Activated CD8-positive, alpha-beta memory T cell treated with anti-CD3 and anti-CD28 coated beads, Interleukin-2, amount 50 U/mL, for 1 hour (primary cell): ENCODE data around the gene PTPRN2.
"Not testable (repeated sequence)": the region's sequence is repeated elsewhere in the genome, so short reads cannot be mapped to it uniquely, and the experiment has no call there.

ENCODE experiments used
- DNase-seq: peaks from one replicate; pipeline ENCODE4 v3.0.0-alpha.2; 2020; ENCODE audit errors: extremely low read depth

Gene PTPRN2

DNA sequence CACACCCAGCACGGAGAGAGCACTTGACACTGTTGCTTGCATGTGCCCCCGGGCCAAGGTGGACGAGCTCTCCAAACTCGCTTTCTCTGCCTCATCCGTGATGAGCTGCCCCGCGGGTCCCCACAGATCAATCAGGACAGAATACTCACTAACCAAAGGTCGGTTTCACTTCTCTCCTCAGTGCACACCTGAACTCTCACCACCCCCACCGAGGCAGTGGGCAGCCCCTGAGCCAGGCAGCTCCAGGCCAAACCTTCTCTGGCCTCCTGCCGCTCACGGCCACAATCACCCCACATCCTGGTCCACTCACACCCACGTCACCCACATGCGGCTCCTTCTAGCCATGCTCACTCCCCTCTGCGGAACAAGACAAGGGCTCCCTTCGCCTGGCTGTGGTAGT lies 806.9 kb downstream of the PTPRN2 start:
- no peak for DNase-seq

DNA sequence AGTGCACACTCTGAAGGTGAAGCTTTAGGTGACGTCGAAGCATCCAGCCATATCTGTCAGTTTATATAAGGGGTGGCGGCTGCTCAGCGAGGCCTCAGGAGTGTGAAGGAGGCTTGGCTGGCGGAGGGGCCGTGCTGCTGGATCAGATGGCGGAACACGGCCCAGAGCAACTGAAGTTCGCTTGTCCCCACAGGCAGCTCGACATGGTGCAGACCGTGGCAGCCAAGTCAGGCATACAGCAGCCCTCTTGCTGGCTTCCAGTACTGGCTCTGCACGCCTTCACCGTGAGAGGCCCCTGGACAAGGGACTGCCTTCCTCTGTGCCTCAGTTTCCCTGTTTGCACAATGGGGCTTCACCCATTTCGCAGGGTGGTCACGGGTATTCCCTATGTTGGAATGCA lies 807.3 kb downstream of the PTPRN2 start:
- DNase-seq, result no peak

DNA sequence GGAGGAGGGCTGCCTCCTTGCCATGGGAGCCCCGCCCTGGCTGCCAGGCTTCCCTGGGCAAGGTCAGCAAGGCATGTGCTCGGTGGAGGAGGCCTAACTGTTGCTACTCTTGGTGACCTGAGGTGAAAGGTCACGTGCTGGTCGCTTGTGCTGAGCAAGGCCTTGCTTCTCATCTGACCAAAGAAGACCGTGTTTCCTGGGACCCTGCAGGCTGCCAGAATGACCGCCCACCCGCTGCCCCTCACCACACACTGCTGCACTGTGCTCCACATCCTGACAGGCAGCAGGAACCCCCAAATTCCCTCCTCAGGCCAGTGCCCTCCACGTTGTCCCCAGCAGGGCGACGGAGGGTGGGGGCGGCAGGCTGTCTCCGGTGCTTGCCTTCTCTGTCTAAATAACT lies 808.4 kb downstream of the PTPRN2 start:
- no peak for DNase-seq

DNA sequence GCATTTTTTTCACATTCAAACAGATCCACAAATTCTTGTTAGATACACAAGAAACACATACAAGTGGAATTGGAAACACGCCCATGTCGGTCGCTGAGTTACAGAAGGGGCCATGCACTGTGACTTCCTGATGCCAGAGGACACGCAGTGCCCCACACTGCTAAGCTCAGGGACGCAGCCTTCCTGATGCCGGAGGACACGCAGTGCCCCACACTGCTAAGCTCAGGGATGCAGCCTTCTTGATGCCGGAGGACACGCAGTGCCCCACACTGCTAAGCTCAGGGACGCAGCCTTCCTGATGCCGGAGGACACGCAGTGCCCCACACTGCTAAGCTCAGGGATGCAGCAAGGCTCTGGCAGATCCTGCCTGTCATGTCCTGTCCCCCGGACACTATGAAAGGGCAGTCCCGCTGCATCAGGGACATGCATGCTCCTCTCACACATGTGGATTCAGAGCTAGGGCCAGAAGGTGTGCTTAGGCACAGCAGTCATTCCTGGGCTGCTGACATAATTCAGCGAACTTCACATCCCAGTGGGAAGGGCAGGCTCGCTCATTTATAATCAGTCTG lies 810.3 kb downstream of the PTPRN2 start:
- DNase-seq, result not testable (repeated sequence)

DNA sequence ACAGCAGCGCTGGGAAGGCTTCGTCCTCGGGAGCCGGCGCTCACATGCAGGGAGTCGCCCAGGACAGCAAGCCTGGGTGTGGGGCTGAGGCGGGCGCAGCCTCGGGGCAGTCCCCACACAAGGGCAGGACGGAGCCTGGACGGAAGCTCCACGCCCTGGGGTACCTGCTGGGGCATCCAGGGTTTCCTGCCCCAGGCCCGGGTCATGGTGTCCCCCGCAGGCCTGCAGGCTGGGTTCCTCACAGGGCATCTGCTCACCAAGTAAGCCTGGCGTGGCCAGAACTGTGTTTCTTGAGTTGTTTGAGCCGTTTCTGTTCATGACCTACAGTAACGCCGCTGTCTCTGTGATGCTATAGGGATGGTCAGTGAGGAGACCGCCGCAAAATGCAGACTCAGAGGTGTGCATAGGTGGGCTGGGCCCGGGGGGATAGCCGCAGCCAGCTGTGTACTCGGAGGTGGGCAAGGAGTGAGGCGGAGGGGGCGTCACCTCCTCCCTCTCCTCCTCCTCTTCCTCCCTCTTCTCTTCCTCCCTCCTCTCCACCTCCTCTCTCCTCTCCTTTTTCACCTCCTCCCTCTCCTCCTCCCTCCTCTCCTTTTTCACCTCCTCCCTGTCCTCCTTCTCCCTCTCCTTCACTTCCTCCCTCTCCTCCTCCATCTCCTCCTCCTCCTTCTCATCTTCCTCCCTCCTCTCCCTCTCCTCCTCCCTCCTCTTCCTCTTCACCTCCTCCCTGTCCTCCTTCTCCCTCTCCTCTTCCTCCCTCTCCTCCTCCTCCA lies 811.9 kb downstream of the PTPRN2 start:
- no peak for DNase-seq

DNA sequence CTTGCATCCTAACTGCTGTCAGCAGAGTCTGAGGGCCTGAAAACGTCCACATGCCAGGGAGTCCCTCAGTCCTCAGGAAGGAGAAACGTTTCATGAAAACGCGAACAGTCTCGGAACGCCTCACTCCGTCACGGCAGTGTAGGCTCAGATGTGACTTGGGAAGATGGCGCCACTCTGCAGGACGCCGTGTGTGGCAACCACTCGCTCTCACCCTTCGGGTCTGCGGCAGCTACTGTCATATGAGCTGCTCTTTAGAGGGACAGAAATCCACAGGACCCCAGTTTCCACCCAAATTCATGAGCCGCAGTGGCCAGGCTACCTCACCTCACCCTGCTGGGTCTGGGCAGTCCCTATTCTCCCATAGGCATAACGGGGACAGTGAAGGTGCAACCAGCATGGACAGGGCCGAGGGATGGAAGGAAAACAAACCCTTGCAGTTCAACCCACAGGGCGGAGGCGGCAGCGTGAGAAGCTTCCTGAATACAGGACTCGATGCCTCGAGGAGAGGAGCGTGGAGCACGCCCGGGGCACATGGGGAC lies 812.5 kb downstream of the PTPRN2 start:
- DNase-seq, result no peak

DNA sequence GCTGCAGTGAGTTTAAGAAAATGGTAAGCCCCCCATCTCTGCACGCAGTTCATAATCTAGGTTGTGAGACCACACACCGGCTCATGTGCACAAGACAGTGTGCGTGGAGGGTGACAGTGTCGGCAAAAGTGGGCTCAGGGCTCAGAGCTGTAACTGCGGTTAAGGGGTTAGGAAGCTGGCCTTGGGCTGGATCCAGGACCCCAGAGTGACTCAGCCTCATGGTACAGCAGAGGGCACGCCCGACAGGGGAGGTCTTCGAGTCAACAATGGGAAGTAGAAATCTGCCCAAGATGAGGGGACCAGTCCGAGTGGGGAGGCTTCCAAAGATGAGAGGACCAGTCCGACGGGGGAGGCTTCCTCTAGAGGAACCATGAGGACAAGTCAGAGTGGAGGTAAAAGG lies 813.1 kb downstream of the PTPRN2 start:
- DNase-seq, result no peak

DNA sequence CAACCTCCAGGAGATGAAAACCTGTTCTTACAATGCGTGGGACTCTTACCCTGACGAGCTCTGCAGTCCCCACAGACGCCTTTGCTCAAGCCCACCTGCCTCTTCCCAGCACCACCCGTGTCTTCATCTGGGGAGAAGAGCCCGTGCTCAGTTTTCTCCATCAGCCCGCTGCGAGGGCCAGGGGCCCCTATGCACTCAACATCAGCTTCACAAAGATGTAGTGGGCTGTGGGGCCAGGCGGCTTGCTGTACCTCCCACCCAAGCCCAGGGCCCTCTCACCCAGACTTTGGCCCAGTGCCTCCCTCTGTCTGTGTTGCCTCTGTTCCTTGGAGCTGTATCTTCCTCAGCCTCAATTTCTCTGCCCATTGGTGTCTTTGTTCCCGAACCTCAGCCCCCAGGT lies 814.3 kb downstream of the PTPRN2 start:
- DNase-seq, result no peak

DNA sequence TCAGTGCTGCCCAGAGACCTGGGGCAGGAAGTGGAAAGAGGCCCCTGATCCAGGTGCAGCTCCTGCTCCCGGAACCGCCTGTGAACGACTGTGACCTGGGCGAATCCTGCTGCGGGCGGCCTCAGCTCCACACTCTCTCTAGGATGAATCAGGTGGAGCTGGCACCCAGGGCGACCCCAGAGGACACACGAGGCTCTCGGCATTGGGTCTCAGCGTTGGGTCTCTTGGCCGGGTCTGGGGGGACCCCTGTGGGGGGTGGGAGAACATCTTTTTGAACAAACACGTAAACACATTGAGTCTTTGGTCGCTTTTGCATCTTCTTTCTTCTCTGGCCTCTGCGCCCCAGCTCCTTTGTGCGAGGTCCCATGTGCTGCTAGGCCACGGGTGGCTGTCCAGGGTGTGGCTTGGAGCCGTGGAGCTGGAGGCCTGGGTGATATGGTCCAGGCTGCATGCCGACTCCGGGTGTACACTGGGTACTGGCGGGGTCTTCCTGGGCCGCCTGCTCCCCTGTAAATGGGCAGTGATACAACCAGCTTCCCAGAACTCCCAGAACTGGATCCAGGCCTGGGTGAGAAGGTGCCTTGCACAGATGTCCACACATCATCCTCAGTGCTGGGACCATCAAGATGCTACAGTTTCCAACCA lies 815.0 kb downstream of the PTPRN2 start:
- DNase-seq, result no peak

DNA sequence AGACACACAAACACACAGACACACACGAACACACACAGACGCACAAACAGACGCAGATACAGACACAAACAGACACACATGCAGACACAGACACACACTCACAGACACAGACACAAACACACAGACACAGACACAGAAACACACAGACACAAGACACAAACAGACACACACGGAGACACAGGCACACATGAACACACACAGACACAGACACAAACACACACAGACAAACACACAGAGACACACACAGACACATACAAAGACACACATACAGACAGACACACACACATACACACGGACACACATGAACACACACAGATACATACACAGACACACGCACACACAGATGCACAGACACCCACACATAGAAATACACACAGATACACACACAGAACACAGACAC lies 815.9 kb downstream of the PTPRN2 start:
- DNase-seq, result no peak

DNA sequence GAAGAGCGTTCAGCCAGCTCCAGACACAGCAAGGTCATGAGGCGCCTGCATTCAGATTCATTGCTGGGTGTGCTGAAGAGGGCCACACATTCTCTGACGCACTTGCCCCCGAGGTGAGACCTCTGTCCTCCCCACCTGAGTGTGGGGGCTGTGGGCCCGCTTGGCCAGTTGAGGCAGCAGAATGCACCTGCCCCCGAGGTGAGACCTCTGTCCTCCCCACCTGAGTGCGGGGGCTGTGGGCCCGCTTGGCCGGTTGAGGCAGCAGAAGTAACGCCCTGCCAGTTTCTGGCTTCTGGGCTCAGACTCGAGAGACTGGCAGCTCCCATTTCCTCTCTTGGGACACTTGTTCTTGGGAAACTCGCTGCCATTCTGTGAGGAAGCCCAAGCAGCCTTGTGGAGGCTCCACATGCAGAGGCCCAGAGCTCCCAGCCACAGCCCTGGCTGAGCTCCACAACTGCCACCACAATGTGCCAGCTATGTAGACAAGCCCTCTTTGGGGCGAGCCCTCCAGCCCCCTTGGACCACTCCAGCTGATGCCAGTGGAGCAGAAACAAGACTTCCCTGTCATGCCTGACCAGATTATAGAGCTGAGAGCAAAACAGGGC lies 816.8 kb downstream of the PTPRN2 start:
- no peak for DNase-seq

DNA sequence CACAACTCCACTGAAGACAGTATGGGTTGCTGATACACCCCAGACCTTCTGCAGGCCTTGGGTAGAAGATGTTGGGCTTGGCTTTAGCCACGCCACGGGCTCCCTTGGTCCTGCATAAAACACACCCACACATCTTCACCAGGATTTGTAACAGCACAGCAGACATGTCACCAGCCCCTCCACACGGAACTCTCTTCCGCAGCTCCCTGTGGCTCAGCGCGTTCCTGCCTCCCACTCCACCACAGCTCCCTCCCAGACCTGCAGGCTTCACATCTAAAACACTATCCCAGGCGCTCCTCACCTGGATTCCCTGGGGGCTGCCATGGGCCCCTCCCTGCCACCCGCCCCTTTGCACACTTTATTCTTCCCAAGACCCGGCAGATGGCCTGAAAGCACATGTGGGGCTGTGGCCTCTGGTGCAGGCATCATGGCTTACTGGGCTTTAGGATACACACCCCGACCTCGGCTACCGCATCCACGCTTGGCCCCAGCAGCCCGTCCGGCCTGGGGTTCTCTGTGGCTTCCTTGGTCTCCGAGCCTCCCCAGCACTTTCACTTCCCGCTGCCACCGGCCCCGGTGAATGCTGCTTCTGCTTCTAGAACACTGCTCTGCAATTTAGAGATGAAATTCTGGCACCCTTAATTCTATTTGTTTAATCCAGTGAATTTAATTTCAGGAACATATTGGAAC lies 818.0 kb downstream of the PTPRN2 start:
- DNase-seq, result no peak

DNA sequence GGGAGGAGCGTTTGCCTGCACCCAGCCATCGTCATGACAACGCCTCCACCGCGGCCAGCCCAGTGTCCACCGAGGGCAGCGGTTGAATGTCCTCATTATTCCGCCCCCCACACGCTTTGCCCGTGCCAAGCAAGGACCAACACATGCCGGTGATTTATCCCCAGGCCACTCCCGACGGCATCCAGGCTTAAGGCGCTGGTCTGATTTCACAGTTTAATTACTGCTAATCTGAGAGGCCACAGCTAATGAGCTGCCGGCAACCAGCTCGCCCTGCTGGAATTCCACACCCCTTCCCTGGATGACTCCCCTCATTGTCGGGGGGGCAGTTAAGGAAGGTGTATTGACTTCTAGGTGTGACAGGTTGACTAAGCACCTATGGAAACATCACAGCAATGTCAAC lies 818.5 kb downstream of the PTPRN2 start:
- no peak for DNase-seq

DNA sequence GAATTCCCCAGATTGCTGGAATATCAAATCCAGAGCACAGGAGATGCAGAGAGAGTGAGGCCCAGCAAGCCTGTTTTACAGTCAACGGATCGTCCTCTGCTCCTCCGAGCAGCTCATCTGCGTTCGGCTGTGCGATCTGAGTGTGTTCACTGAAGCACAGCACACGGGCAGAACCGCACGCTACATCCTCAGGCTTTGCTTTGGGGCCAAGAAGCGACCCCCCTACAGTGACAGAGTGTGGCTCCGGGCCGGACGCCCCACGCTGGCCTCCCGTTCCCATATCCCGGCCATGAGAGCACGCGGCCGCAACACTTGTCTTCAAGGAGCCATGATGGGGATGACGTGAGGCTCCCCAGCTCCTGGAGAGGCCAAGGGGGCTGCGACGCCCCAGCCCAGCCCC lies 819.4 kb downstream of the PTPRN2 start:
- no peak for DNase-seq

DNA sequence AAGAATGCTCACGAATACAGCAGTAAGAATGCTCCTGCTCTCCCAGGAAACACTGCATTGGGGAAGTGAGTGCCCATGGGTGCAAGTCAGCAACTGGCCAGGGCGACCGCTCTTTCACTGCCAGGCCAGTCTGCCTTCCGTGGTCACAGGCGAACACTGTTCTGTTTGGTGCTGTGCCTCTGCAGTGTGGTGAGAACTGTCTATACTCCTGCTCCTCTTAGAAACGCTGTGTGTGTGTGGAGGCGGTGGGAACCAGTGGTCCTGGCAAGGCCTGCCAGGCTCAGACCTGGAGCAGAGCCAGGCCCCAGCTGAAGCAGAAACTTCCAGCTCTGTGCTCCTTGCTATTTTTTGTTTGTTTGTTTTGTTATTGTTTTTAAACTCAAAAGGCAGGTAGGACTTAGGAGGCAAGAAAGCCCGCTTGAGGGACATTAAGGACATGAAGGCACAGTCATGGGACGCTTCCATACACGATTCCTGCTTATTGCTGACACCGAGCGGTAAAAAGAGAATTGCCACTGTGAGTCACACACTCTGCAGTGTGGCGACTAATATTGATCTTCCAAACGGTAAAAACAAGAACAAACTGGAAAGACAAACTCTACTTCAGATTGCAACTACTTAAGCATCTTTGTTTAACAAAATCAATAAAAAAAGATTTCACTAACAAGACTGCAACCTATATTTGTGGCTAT lies 820.0 kb downstream of the PTPRN2 start:
- no peak for DNase-seq

DNA sequence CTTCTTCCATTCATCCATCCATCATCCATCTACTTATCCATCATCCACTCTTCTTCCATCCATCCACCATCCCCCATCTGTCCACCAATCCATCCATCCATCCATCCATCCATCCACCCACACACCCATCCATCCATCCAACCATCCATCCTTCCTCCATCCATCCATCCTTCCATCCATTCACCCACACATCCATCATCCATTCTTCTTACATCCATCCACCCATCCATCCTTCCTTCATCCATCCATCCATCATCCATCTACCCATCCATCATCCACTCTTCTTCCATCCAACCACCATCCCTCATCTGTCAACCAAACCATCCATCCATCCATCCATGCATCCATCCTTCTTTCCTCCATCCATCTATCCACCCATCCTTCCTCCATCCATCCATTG lies 821.5 kb downstream of the PTPRN2 start:
- DNase-seq, result no peak

DNA sequence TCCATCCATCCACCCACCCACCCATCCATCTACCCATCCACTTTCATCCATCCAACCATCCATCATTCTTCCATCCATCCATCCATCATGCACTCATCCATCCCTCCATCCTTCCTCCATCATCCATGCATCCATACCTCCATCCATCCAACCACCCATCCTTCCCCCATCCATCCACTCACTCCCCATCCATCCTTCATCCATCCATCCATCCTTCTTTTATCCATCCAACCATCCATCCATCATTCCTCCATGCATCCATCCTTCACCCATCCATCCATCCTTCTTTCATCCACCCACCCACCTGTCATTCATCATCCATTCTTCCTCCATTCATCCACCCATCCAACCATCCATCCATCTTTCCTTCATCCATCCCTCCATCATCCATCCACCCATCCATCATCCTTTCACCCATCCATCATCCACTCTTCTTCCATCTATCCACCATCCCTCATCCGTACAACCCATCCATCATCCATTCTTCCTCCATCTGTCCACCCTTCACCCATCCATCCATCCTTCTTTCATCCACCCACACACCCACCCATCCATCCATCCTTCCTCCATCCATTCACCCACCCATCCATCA lies 822.6 kb downstream of the PTPRN2 start:
- DNase-seq, result no peak

DNA sequence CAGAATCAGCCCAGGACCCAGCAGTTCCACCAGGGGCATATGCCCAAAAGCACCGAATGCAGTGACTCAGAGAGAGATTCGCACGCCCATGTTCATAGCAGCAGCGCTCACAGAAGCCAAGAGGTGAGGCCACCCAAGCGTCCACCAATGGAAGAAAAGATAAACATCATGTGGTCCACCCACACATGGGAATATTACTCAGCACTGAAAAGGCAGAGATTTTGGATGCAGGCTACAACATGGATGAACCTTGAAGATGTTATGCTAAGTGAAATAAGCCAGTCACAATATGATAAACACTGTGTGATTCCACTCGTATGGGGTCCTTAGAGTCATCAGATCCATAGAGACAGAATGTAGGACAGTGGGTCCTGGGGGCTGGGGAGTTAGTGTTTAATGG lies 823.4 kb downstream of the PTPRN2 start:
- DNase-seq, result no peak

DNA sequence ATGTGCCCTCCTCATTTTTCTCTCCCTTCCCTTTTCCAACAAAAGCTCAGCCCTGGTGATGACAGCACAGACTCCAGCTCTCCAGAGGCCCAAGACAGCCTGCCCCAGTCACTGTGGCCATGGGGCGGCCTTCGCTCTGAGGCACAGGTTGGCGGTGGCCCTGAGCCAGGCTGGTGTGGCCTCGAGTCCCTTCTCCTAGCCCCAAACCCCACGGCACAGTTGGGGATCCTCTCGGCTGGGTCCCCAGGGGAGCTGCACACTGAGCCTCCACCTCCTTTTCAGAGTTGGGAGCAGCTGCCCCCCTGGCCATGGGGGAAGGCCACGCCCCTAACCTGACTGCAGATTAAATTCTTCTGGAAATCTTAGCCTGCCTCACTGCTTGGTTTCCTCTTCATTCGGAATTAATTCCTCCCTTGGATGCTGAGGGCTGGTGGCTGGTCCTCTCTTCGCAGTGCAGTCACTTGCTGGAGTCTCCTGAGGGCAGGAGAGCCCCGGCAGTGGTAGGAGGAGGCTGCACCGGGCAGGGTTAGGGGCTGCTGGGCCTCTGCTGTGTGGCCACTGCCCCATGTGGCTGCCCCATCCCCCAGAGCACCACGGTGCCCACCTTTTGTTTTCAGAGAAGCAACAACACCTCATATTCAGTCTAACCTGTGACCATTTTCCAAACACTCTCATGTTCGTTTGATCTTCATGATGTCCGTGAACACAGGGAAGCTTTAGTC lies 824.2 kb downstream of the PTPRN2 start:
- no peak for DNase-seq

DNA sequence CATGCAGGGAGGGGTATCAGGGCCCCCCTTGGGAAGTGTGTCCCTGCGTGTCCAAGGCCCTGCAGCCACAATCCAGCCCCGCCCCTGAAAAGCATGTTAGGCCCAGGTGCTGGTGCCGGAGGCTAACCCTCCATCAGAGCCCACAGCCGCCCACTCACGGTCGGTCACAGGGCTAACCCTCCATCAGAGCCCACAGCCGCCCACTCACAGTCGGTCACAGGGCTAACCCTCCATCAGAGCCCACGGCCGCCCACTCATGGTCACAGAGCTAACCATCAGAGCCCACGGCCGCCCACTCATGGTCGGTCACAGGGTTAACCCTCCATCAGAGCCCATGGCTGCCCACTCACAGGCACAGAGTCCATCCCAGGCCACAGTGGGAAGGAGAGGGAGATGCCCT lies 824.8 kb downstream of the PTPRN2 start:
- no peak for DNase-seq
